Adrenal gland (tissue), 5 donors: ENCODE data around the gene CLDN18.

Source experiments
- POLR2A ChIP-seq, 2 donors: fragments of 450-650 bp; IDR thresholded peaks; one replicate each; pipeline ENCODE4 v1.6.1; 2017; ENCODE audit warnings: antibody characterized with exemption in 2 of 2, mild to moderate bottlenecking in 2 of 2, moderate library complexity in 1 of 2
- TF ChIP-seq, protein P1 (sequence below), 6 experiments: fragments of 450-650 bp in 4 of 6; fragments of 200-600 bp in 2 of 6; sonication (generic) in 1 of 6; IDR thresholded peaks; 1 replicate in 5 of 6; 2 replicates in 1 of 6; pipeline versions ENCODE4 v1.5.1 to v1.8.0; 2016 to 2021; ENCODE audit warnings: antibody characterized with exemption in 6 of 6, mild to moderate bottlenecking in 2 of 6, moderate library complexity in 1 of 6
- donor health status: DM: no; HTN: no; CAD: no.

DNA sequence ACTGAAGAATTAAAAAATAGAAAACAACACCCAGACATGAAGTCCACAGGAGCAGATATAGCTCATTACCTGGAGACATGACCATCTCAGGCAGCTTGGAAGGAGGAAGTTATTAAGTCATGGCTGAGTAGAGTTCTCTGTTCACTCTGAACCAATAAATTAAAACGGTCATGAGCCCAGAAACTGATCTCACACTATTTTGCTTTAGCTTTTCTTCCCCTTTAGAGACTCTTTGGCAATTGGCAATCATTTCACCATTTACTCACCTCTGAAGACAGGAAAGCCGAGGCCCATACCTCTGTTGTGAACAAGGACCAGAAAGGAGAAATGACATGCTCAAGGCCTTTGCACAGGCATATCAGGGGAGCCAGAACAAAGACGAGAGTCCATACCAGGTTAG lies 26.6 kb downstream of the CLDN18 start:
- no peak for TF ChIP-seq POLR2A (IDR thresholded peaks at IDR 0.05)
- TF ChIP-seq, protein P1, sequence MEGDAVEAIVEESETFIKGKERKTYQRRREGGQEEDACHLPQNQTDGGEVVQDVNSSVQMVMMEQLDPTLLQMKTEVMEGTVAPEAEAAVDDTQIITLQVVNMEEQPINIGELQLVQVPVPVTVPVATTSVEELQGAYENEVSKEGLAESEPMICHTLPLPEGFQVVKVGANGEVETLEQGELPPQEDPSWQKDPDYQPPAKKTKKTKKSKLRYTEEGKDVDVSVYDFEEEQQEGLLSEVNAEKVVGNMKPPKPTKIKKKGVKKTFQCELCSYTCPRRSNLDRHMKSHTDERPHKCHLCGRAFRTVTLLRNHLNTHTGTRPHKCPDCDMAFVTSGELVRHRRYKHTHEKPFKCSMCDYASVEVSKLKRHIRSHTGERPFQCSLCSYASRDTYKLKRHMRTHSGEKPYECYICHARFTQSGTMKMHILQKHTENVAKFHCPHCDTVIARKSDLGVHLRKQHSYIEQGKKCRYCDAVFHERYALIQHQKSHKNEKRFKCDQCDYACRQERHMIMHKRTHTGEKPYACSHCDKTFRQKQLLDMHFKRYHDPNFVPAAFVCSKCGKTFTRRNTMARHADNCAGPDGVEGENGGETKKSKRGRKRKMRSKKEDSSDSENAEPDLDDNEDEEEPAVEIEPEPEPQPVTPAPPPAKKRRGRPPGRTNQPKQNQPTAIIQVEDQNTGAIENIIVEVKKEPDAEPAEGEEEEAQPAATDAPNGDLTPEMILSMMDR (IDR thresholded peaks at IDR 0.05): no peak
